Ascending aorta (tissue), 2 donors: ENCODE results near the gene MRPS5. TPM values are rescaled to one million over a fixed set of nuclear protein-coding genes. Genes with fewer than 3 reads are reported as not detected.

Experiments
- DNase-seq, 2 donors: peaks; one replicate each; pipeline ENCODE4 v3.0.0-alpha.2; 2019; ENCODE audit warnings: low spot score in 2 of 2
- H3K27ac ChIP-seq, 2 donors: fragments of 200-600 bp; sonication (generic); one replicate each; pipeline ENCODE4 v1.5.1; 2016 to 2017; ENCODE audit warnings: mild to moderate bottlenecking in 1 of 2
- H3K27me3 ChIP-seq: fragments of 200-600 bp; sonication (generic); one replicate; pipeline ENCODE4 v1.5.1; 2017
- H3K36me3 ChIP-seq, 2 donors: fragments of 200-600 bp; sonication (generic); one replicate each; pipeline ENCODE4 v1.5.1; 2016
- H3K4me1 ChIP-seq, 2 donors: fragments of 200-600 bp; sonication (generic); one replicate each; pipeline ENCODE4 v1.5.1; 2016 to 2017; ENCODE audit warnings: mild to moderate bottlenecking in 1 of 2
- H3K4me3 ChIP-seq, 2 donors: fragments of 200-600 bp; sonication (generic); one replicate each; pipeline ENCODE4 v1.5.1; 2016 to 2017; ENCODE audit warnings: mild to moderate bottlenecking in 1 of 2
- H3K9me3 ChIP-seq, 2 donors: fragments of 200-600 bp; sonication (generic); one replicate each; pipeline ENCODE4 v1.5.1; 2016
- CTCF ChIP-seq, 3 experiments: fragments of 200-600 bp in 2 of 3; fragments of 450-650 bp in 1 of 3; sonication (generic) in 2 of 3; IDR thresholded peaks; one replicate each; pipeline ENCODE4 v1.5.1; 2016 to 2019; ENCODE audit warnings: antibody characterized with exemption in 3 of 3, mild to moderate bottlenecking in 1 of 3, moderate library complexity in 1 of 3
- intact Hi-C: fragments of 100-400 bp; cut with DNase I; formaldehyde crosslinking; loops from one replicate; pipeline ENCODE4 v1.15.1; 2023
- total RNA-seq: library from RNA; depleted of rRNA; stranded (reverse); fragments of >200 nt; gene quantifications from one replicate; pipeline ENCODE4 v1.1.0, GENCODE V29; 2016

The MRPS5 gene
- total RNA-seq, 1 donor from 2014 or later, result 30.1 TPM

GRCh38 chr2:95076705-95077529, 44.7 kb downstream of the MRPS5 start:
- H3K36me3 ChIP-seq, result no peaks in the 10 kb centered on the region
- peaks cover 6 to 7% of the 10 kb centered on the region in 2 donors for H3K4me1 ChIP-seq
- TF ChIP-seq CTCF (IDR thresholded peaks at IDR 0.05), result peak in 2 of 3 experiments; percentile 58 to 78
- H3K27ac ChIP-seq, result no peak overlapping the region
- peak overlapping the region; percentile 48 to 58 for H3K4me3 ChIP-seq
- no peaks in the 10 kb centered on the region for H3K9me3 ChIP-seq
- DNase-seq, result peak in 1 of 2 donors; percentile 78
- H3K27me3 ChIP-seq, result no peaks in the 10 kb centered on the region
- intact Hi-C loops, result no loop called here

DNA sequence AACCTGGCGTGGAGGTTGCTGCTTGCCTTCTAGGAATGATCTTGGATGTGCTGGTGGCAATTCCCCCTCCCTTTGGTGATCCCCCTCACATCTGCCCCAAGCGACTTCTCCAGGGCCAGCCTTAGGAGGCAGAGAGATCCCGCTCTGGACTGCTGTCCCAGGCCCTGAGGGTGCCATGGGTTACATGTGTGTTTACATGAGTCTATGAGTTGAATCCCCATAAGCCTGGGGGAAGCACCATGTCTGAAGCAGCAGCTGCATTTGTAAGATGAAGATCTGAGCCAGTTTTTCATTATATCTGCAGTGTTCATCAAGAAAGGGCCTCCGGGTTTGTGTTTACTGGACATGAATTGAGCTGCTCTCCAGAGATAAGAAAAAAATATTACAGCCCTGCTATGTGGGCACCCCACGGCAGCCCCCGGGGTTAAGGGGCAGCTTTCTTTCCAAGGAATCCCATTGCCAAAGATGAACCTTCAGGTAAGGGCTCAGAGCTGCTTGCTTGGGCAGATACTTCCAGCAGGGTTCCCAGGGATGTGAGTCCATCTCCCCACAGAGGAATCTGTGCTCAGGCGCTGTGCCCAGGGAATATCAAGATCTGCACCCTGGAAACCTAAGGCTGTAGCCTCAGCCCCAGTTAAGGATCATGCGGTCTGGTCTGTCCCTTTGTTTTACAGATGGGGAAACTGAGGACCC, 46.0 kb downstream of the MRPS5 start:
- intact Hi-C loops, result no loop called here
- Histone ChIP-seq H3K27ac (no peak overlapping the region), H3K4me3 (no peak overlapping the region), H3K27me3 (no peaks in the 10 kb centered on the region), H3K4me1 (peaks cover 6 to 7% of the 10 kb centered on the region in 2 donors), H3K9me3 (no peaks in the 10 kb centered on the region), H3K36me3 (no peaks in the 10 kb centered on the region)
- no peak for TF ChIP-seq CTCF (IDR thresholded peaks at IDR 0.05)
- no peak for DNase-seq

- no peak for DNase-seq
- Histone ChIP-seq H3K4me1 (peaks cover 6 to 7% of the 10 kb centered on the region in 2 donors), H3K4me3 (no peak overlapping the region), H3K27ac (no peak overlapping the region), H3K36me3 (no peaks in the 10 kb centered on the region), H3K27me3 (no peaks in the 10 kb centered on the region), H3K9me3 (no peaks in the 10 kb centered on the region)
- intact Hi-C loops, result no loop called here
- TF ChIP-seq CTCF (IDR thresholded peaks at IDR 0.05), result no peak
Observed at GRCh38 chr2:95074663-95075439, 46.8 kb downstream of the MRPS5 start.

GRCh38 chr2:95073856-95074662, 47.5 kb downstream of the MRPS5 start:
- no peaks in the 10 kb centered on the region for H3K27me3 ChIP-seq

More at GRCh38 chr2:95073856-95074662, 47.5 kb downstream of the MRPS5 start:
- peaks cover 6 to 7% of the 10 kb centered on the region in 2 donors for H3K4me1 ChIP-seq
- no peaks in the 10 kb centered on the region for H3K36me3 ChIP-seq
- H3K4me3 ChIP-seq, result no peak overlapping the region
- H3K27ac ChIP-seq, result no peak overlapping the region
- no peak for TF ChIP-seq CTCF (IDR thresholded peaks at IDR 0.05)
- DNase-seq, result no peak
- no peaks in the 10 kb centered on the region for H3K9me3 ChIP-seq
- intact Hi-C loops, result no loop called here
